Right lobe of liver (tissue), 4 donors: Measurements from ENCODE around the gene CMTM5.

ENCODE experiments used
- CTCF ChIP-seq, 4 donors: fragments of 200-600 bp in 3 of 4; fragments of 450-650 bp in 1 of 4; IDR thresholded peaks; one replicate each; pipeline versions ENCODE4 v1.5.1 to v1.8.0; 2016 to 2022; ENCODE audit warnings: antibody characterized with exemption in 4 of 4, mild to moderate bottlenecking in 2 of 4
- POLR2A ChIP-seq: fragments of 450-650 bp; IDR thresholded peaks from one replicate; pipeline ENCODE4 v1.6.1; 2017; ENCODE audit warnings: antibody characterized with exemption, mild to moderate bottlenecking
- donor health status: DM: no; HTN: no; CAD: no.
- donor health status: DM: no; HTN: no; CAD: no.
- donor health status: DM: no; HTN: yes; CAD: no.

- TF ChIP-seq CTCF (IDR thresholded peaks at IDR 0.05) (no peak), POLR2A (no peak)
Measured at GRCh38 chr14:23335623-23336022, 41.2 kb upstream of the CMTM5 start.
